CD4-positive, alpha-beta T cell treated with Interleukin-6 at 100 ng/mL for 8 hours (primary cell): ENCODE data around the gene TMTC2.

Experiments used
- DNase-seq: peaks from one replicate; pipeline ENCODE4 v3.0.0-alpha.2; 2020; ENCODE audit warnings: mixed read lengths, low spot score

Gene TMTC2

GRCh38 chr12:82886671-82887340, 200.1 kb downstream of the TMTC2 start:
- DNase-seq, result no peak

- DNase-seq, result no peak
These were observed 207.2 kb downstream of the TMTC2 start for GRCh38 chr12:82893896-82894295.

GRCh38 chr12:82896277-82896676, 209.6 kb downstream of the TMTC2 start:
- DNase-seq, result no peak

GRCh38 chr12:82896979-82897378, 210.3 kb downstream of the TMTC2 start:
- DNase-seq, result no peak

GRCh38 chr12:82898441-82898840, 211.7 kb downstream of the TMTC2 start:
- DNase-seq, result no peak

GRCh38 chr12:82904219-82904790, 217.6 kb downstream of the TMTC2 start:
- no peak for DNase-seq

GRCh38 chr12:82910246-82910893, 223.7 kb downstream of the TMTC2 start:
- no peak for DNase-seq

GRCh38 chr12:82912406-82912805, 225.7 kb downstream of the TMTC2 start:
- DNase-seq, result no peak

GRCh38 chr12:82919388-82920054, 232.8 kb downstream of the TMTC2 start:
- DNase-seq, result no peak

GRCh38 chr12:82923935-82924334, 237.2 kb downstream of the TMTC2 start:
- DNase-seq, result no peak

GRCh38 chr12:82926630-82927029, 239.9 kb downstream of the TMTC2 start:
- DNase-seq, result no peak

- DNase-seq, result no peak
These were observed 243.6 kb downstream of the TMTC2 start for GRCh38 chr12:82930301-82930700.

GRCh38 chr12:82931349-82932116, 244.8 kb downstream of the TMTC2 start:
- DNase-seq, result no peak

GRCh38 chr12:82937151-82937550, 250.4 kb downstream of the TMTC2 start:
- no peak for DNase-seq

- DNase-seq, result no peak
These were observed 255.8 kb downstream of the TMTC2 start for GRCh38 chr12:82942521-82942920.

- no peak for DNase-seq
These were observed 256.3 kb downstream of the TMTC2 start for GRCh38 chr12:82942991-82943401.

GRCh38 chr12:82948491-82948890, 261.8 kb downstream of the TMTC2 start:
- no peak for DNase-seq

- DNase-seq, result no peak
These were observed 263.6 kb downstream of the TMTC2 start for GRCh38 chr12:82950356-82950755.

GRCh38 chr12:82952946-82953345, 266.2 kb downstream of the TMTC2 start:
- no peak for DNase-seq

- no peak for DNase-seq
These were observed 266.7 kb downstream of the TMTC2 start for GRCh38 chr12:82953397-82953796.

GRCh38 chr12:82954064-82954463, 267.4 kb downstream of the TMTC2 start:
- no peak for DNase-seq

GRCh38 chr12:82954572-82954971, 267.9 kb downstream of the TMTC2 start:
- no peak for DNase-seq
